Measurements from ENCODE around the gene COL5A1. TPM values are rescaled to one million over a fixed set of nuclear protein-coding genes. Genes with fewer than 3 reads are reported as not detected.

COL5A1 gene
- total RNA-seq, 4 donors from 2014 or later = 4.0 to 12.8 (median 6.3) TPM

DNA sequence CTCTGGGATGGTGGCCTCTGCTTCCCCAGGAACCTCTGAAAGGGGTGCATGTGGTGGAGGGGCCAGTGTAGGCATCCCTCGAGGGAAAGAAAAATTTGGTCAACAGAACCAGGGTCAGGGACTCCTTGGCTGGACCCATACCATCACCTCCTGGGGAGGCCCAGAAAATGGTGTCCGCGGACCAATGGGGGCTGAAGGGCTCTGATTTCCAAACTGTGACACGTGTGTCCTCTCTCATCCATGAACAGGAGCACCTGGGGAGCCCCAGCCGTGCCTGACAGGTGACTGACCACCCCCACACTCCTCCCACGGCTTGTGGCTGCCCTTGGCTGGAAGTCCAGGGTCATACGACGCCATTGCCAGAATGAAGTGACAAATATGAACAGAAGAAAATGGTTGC lies 242.9 kb downstream of the COL5A1 start:
- Histone ChIP-seq H3K4me1 (no peaks in the 10 kb centered on the region), H3K9me3 (no peaks in the 10 kb centered on the region), H3K27ac (no peak overlapping the region), H3K27me3 (peaks cover 0 to 46% (median 0%) of the 10 kb centered on the region in 4 donors), H3K36me3 (no peaks in the 10 kb centered on the region), H3K4me3 (no peak overlapping the region)
- WGBS, 2 donors = 88% methylated on average over 7 of the region's 8 CpGs
- intact Hi-C loops (cut with DNase I) = no loop called here
- DNase-seq = no peak
- TF ChIP-seq POLR2A (IDR thresholded peaks at IDR 0.05) = no peak

GRCh38 chr9:134885001-134885678 lies 243.5 kb downstream of the COL5A1 start:
- intact Hi-C loops (cut with DNase I) = no loop called here
- Histone ChIP-seq H3K27me3 (peaks cover 0 to 40% (median 0%) of the 10 kb centered on the region in 4 donors), H3K4me3 (no peak overlapping the region), H3K9me3 (no peaks in the 10 kb centered on the region), H3K36me3 (no peaks in the 10 kb centered on the region), H3K27ac (no peak overlapping the region), H3K4me1 (no peaks in the 10 kb centered on the region)
- DNase-seq = no peak
- no peak for TF ChIP-seq POLR2A (IDR thresholded peaks at IDR 0.05)
- TF ChIP-seq CTCF (IDR thresholded peaks at IDR 0.05) = no peak
- WGBS, 2 donors = 78 to 82% methylated on average over 7 to 14 of the region's 22 CpGs

- no peak for DNase-seq
- no peaks in the 10 kb centered on the region for H3K9me3 ChIP-seq
- no peaks in the 10 kb centered on the region for H3K4me1 ChIP-seq
- intact Hi-C loops (cut with DNase I) = no loop called here
- H3K27me3 ChIP-seq = peaks cover 0 to 35% (median 0%) of the 10 kb centered on the region in 4 donors
- TF ChIP-seq CTCF (IDR thresholded peaks at IDR 0.05) (no peak), POLR2A (IDR thresholded peaks at IDR 0.05) (no peak)
- no peaks in the 10 kb centered on the region for H3K36me3 ChIP-seq
- 78 to 85% methylated on average over 8 to 10 of the region's 24 CpGs for WGBS, 2 donors
- no peak overlapping the region for H3K27ac ChIP-seq
- no peak overlapping the region for H3K4me3 ChIP-seq
Measured at GRCh38 chr9:134885679-134886412, 244.2 kb downstream of the COL5A1 start.

DNA sequence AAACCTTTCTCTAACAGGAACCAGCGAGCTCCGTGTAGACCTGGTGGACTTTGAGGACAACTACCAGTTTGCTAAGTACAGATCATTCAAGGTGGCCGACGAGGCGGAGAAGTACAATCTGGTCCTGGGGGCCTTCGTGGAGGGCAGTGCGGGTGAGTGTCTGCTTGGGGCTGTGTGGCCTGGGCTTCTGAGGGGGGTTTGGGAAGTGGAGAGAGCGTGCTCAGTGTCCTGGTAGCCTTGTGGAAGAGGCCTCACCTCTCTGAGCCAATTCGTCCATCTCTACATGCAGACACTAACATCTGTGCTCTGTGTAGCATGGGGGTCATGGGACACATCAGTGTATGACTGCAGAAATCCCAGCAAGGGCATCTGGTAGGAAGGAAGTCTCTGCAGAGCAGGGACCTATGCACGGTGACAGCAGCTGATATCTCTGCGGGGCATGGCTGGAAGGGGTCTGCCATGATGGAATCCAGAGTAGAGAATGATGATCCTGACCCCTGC lies 244.9 kb downstream of the COL5A1 start:
- Histone ChIP-seq H3K9me3 (no peaks in the 10 kb centered on the region), H3K27ac (no peak overlapping the region), H3K36me3 (no peaks in the 10 kb centered on the region), H3K4me3 (no peak overlapping the region), H3K27me3 (peaks cover 0 to 34% (median 0%) of the 10 kb centered on the region in 4 donors), H3K4me1 (no peaks in the 10 kb centered on the region)
- no peak for DNase-seq
- TF ChIP-seq CTCF (IDR thresholded peaks at IDR 0.05) = no peak
- TF ChIP-seq POLR2A (IDR thresholded peaks at IDR 0.05) = no peak
- 77 to 79% methylated on average over 6 to 8 of the region's 11 CpGs for WGBS, 2 donors
- intact Hi-C loops (cut with DNase I) = no loop called here

GRCh38 chr9:134887219-134887618 lies 245.6 kb downstream of the COL5A1 start:
- Histone ChIP-seq H3K36me3 (no peaks in the 10 kb centered on the region), H3K9me3 (no peaks in the 10 kb centered on the region), H3K4me1 (no peaks in the 10 kb centered on the region), H3K4me3 (no peak overlapping the region), H3K27me3 (peaks cover 0 to 31% (median 0%) of the 10 kb centered on the region in 4 donors), H3K27ac (no peak overlapping the region)
- no peak for DNase-seq
- TF ChIP-seq POLR2A (IDR thresholded peaks at IDR 0.05) (no peak), CTCF (IDR thresholded peaks at IDR 0.05) (no peak)
- 70 to 83% methylated on average over 9 to 10 of the region's 10 CpGs for whole genome bisulfite sequencing, 2 donors
- intact Hi-C loops (cut with DNase I) = no loop called here

Data from esophagus squamous epithelium (tissue), 5 donors.